Fibroblast of mammary gland (primary cell): Measurements from ENCODE around the gene OAF.

Source experiments
- DNase-seq: peaks from one replicate; pipeline ENCODE4 v3.0.0-alpha.2; 2010; ENCODE audit warnings: low read depth
- H3K4me3 ChIP-seq: 2 replicates; pipeline ENCODE4 v1.5.1; 2011; ENCODE audit warnings: low read depth, mild to moderate bottlenecking, low read length, moderate library complexity; ENCODE audit not compliant: control insufficient read depth
- TF ChIP-seq, protein P1 (sequence below): conservative IDR thresholded peaks from 2 replicates; pipeline ENCODE4 v1.5.1; 2011; ENCODE audit warnings: low read depth, low read length, inconsistent platforms; ENCODE audit not compliant: control insufficient read depth, insufficient read depth

The OAF gene

DNA sequence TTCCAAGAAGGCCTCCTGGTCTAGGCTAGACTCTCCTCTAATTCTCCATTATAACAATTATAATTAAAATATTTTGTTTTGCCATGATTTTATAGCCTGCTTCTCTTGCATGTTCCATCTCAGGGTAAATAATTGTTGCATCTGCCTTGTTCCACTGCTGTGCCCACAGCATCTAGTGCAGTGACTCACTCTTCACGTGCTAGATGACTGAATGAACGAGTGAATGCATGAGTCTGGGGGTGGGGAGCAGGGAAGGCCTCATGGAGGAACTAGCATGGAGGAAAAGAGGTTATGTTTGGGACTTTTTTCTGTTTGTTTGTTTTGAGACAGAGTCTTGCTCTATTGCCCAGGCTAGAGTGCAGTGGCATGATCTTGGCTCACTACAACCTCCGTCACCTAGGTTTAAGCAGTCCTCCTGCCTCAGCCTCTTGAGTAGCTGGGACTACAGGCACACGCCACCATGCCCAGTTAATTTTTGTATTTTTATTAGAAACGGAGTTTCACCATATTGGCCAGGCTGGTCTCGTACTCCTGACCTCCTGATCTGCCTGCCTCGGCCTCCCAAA is 5.2 kb upstream of the OAF start:
- DNase-seq: peak; percentile 91
- no peak overlapping the region for H3K4me3 ChIP-seq
- TF ChIP-seq, protein P1, sequence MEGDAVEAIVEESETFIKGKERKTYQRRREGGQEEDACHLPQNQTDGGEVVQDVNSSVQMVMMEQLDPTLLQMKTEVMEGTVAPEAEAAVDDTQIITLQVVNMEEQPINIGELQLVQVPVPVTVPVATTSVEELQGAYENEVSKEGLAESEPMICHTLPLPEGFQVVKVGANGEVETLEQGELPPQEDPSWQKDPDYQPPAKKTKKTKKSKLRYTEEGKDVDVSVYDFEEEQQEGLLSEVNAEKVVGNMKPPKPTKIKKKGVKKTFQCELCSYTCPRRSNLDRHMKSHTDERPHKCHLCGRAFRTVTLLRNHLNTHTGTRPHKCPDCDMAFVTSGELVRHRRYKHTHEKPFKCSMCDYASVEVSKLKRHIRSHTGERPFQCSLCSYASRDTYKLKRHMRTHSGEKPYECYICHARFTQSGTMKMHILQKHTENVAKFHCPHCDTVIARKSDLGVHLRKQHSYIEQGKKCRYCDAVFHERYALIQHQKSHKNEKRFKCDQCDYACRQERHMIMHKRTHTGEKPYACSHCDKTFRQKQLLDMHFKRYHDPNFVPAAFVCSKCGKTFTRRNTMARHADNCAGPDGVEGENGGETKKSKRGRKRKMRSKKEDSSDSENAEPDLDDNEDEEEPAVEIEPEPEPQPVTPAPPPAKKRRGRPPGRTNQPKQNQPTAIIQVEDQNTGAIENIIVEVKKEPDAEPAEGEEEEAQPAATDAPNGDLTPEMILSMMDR: no peak

DNA sequence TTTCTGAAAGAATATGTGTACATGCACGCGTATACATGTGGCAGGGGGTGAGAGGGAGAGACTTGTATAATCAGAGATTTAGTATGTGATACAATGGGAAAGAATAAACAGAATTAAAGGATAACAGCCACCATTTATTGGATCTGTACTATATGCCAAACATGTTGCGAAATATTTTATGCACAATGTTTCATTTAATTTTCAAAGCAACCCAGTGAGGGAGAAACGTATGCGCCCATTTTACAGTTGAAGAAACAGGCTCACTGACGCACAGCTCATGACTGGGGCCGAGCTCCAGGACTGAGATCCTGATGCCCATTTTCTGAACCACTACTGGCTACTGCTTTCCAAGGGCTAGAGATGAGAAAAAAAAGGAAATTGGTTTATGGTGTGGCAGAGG is 3.3 kb upstream of the OAF start:
- DNase-seq: no peak
- TF ChIP-seq, protein P1: no peak
- H3K4me3 ChIP-seq: no peak overlapping the region

DNA sequence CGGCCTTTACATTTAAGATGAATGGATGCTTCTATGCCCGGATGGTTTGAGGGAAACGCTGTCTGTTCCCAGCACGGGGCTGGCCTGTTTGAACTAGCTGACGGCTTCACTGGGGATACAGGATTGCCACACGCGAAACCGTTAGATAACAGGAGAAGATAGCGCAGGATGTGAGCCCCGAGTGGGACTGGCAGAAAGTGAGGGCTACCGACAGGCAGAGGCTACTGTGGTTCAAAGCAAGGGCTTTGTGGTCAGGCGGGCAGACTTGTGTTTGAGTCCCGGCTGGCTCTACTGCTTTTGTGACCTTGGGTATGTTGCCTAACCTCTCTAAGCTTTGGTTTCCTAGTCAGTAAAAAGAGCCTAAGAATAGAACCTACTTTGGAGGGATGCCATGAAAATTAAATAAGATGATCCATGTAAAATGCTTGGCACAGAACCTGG is 2.8 kb upstream of the OAF start:
- no peak for DNase-seq
- TF ChIP-seq, protein P1: no peak
- no peak overlapping the region for H3K4me3 ChIP-seq

DNA sequence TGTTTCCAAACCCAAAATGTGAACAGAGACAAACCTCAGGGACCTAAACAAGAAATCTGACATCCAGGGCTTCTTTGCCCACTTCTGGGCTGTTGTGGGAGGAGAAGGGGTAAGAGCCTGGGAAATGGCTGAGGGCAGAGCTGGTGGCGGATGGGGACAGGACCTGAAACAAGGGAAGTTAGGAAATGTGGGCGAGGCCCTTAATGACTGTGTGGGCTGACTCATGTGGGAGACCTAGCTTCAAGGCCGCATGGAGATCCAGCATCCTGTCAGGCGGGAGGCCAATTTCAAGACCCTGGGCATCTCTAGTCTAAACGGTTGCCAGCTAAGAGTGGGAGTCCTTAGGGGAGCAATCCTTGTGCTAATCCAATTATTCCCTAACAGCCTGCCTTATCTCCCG is 2.1 kb upstream of the OAF start:
- no peak overlapping the region for H3K4me3 ChIP-seq
- DNase-seq: peak; percentile 91
- TF ChIP-seq, protein P1: no peak

DNA sequence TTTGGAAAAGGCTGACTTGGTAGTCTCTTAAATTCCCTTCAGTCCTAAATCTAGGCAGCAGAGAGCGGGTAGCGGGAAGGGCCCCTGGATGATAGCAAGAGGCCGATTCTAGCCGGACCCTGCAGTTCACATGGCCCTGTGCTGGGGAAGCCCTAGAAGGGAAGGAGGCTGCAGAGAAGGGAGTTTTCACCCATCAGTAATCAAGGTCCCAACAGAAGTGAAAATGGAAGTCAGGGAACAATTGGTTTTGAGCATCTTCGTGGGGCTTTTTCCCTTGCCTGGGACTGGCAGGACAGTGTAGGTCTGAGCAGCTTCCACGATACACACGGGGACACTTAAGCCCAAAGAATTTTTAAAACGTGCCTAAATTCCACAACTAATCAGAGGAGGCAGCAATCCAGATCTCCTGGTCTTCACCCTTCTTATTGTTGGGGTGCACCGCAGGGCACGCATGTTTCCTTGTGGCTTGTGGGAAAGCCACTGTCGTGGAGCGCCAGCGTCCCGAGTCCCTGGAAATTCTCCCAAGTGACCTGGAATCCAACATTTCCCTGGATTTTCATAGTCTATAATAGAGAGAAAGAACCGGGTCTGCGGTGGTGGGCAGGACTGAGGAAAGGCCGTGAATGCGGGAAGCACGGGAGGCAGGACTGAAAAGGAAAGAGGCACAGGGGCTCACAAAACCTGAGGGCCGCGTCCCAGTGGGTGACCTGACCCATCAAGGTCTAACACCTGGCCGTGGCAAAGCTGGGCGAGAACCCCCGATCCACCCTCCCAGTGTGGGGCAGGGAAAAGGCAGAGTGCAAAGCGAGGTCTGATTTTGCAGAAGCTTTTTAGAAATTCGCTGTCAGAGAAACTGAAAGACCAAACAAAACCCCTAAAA is 846 bp upstream of the OAF start:
- peak overlapping the region; percentile 54 for H3K4me3 ChIP-seq
- no peak for DNase-seq
- TF ChIP-seq, protein P1: no peak

DNA sequence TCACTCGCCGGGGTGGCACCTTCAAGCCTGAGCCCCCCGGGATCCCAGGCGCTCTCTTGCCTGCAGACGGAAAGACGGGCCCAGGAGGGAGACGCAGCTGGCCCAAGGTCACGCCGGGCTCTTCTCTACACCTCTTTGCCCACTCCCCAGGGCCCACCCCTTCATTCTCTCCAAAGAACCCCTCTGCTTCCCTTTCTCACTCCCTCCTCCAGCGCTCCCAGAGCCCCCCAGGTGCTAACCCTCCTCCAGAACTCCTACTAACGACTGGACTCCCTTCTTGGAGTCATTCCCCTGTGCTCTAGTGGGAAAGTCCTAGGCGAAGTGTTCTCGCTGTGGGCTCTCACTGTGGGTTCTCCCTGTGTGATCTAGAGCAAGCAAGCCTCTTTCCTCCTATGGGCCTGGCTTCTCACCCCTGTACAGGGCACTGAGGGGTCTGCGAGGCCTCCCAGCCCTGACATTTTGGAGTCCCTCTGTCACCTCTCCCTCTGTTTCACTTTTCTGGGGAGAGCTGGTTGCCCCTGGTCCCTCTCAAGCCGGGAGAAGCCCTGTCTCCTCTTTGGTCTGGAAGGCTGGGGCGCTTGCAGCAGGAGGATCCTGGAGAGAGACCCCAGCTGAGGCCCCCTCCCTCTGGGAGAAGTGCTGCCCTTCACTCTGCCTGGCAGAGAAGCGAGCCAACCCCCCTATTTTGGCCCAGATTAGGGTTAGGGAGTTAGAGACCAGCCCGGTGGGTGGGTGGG is 858 bp downstream of the OAF start:
- TF ChIP-seq, protein P1: no peak
- no peak for DNase-seq
- peak overlapping the region; percentile 83 for H3K4me3 ChIP-seq
